HCT116 (cell line): ENCODE measurements around the gene ARF1. TPM values are rescaled to one million over a fixed set of nuclear protein-coding genes. Genes with fewer than 3 reads are reported as not detected.

Experiments used
- ATAC-seq: fragments of 200-7000 bp; cut with Tn5 transposase; 2 replicates; pipeline ENCODE4 v1.9.1; 2020; ENCODE audit warnings: mild to moderate bottlenecking, moderate library complexity
- BruUV-seq: library from RNA; stranded (reverse); fragments of 400-500 nt; replicated peaks from 2 replicates; lab custom pipeline; 2021; lab: Mats Ljungman, UMichigan
- CTCF ChIA-PET: fragments of 300-600 bp; sonication (Branson Sonifier 250); formaldehyde crosslinking; loops from one replicate; lab custom pipeline; 2021; ENCODE audit warnings: antibody characterized with exemption; lab: Charles Lee
- POLR2A ChIA-PET: fragments of 300-600, 350-600 bp; sonication (Branson Sonifier 250); formaldehyde crosslinking; loops from one replicate; lab custom pipeline; 2021; ENCODE audit warnings: antibody characterized with exemption; lab: Charles Lee
- RAD21 ChIA-PET, 2 experiments: fragments of 300-600 bp; sonication (Branson Sonifier 250); formaldehyde crosslinking; loops; one replicate each; lab custom pipeline; 2023; ENCODE audit warnings: low total read pairs in 2 of 2; ENCODE audit not compliant: uncharacterized antibody in 2 of 2, unreplicated experiment in 2 of 2, low non-redundant PET in 1 of 2; lab: Charles Lee
- DNase-seq: peaks from one replicate; pipeline ENCODE4 v3.0.0-alpha.2; 2010; ENCODE audit warnings: low read depth, low spot score
- H2AFZ ChIP-seq: fragments of 200-600 bp; shearing (Covaris generic), sonication (generic); 2 replicates; pipeline ENCODE4 v1.6.1; 2017; ENCODE audit warnings: low read depth, mixed run types, mixed read lengths, antibody characterized with exemption, low read length; ENCODE audit not compliant: poor library complexity, severe bottlenecking
- H3K27ac ChIP-seq: 2 replicates; pipeline ENCODE4 v1.5.1; 2012; ENCODE audit warnings: low read depth, low read length
- H3K27me3 ChIP-seq: fragments of 200-600 bp; sonication (generic); 2 replicates; pipeline ENCODE4 v1.6.1; 2016; ENCODE audit warnings: mixed run types, low read length, mixed read lengths; ENCODE audit not compliant: insufficient read depth
- H3K36me3 ChIP-seq, 2 experiments: fragments of 200-500 bp in 1 of 2; fragments of 200-600 bp in 1 of 2; sonication (Bioruptor generic) in 1 of 2; sonication (generic) in 1 of 2; 2 replicates each; pipeline versions ENCODE4 v1.5.1 to v1.6.1; 2014 to 2016; ENCODE audit warnings: low read length in 2 of 2, inconsistent platforms in 1 of 2, mixed read lengths in 1 of 2, mixed run types in 1 of 2; ENCODE audit not compliant: insufficient read depth in 2 of 2, control insufficient read depth in 1 of 2
- H3K4me1 ChIP-seq, 2 experiments: fragments of 200-600 bp in 1 of 2; sonication (generic) in 1 of 2; 2 replicates each; pipeline versions ENCODE4 v1.5.1 to v1.6.1; 2012 to 2017; ENCODE audit warnings: low read length in 2 of 2, inconsistent platforms in 1 of 2, mild to moderate bottlenecking in 1 of 2, mixed read lengths in 1 of 2, mixed run types in 1 of 2, moderate library complexity in 1 of 2; ENCODE audit not compliant: insufficient read depth in 2 of 2, control insufficient read depth in 1 of 2
- H3K4me2 ChIP-seq: fragments of 200-600 bp; sonication (generic); 2 replicates; pipeline ENCODE4 v1.6.1; 2017; ENCODE audit warnings: mixed run types, low read length, mixed read lengths
- H3K4me3 ChIP-seq, 2 experiments: fragments of 200-600 bp in 1 of 2; sonication (generic) in 1 of 2; replicated peaks in 1 of 2; 2 replicates each; pipeline ENCODE4 v1.5.1; 2011 to 2016; ENCODE audit warnings: low read length in 2 of 2, control low read depth in 1 of 2, low read depth in 1 of 2, mild to moderate bottlenecking in 1 of 2, mixed read lengths in 1 of 2, mixed run types in 1 of 2
- H3K79me2 ChIP-seq: fragments of 200-600 bp; sonication (generic); 2 replicates; pipeline ENCODE4 v1.6.1; 2017; ENCODE audit warnings: mild to moderate bottlenecking, mixed run types, low read length, moderate library complexity, mixed read lengths; ENCODE audit not compliant: insufficient read depth
- H3K9ac ChIP-seq: fragments of 200-600 bp; sonication (generic); 2 replicates; pipeline ENCODE4 v1.6.1; 2016; ENCODE audit warnings: low read length, mixed read lengths
- H3K9me2 ChIP-seq: fragments of 200-600 bp; sonication (generic), shearing (Covaris generic); 2 replicates; pipeline ENCODE4 v1.6.1; 2017; ENCODE audit warnings: mixed run types, mild to moderate bottlenecking, moderate library complexity; ENCODE audit not compliant: insufficient read depth
- H3K9me3 ChIP-seq, 2 experiments: fragments of 200-500 bp in 1 of 2; fragments of 200-600 bp in 1 of 2; sonication (Bioruptor generic) in 1 of 2; sonication (generic) in 1 of 2; 2 replicates each; pipeline ENCODE4 v1.6.1; 2014 to 2017; ENCODE audit warnings: low read length in 2 of 2, mixed read lengths in 2 of 2, inconsistent platforms in 1 of 2, low read depth in 1 of 2, mild to moderate bottlenecking in 1 of 2, mixed run types in 1 of 2, moderate library complexity in 1 of 2; ENCODE audit not compliant: control insufficient read depth in 1 of 2, insufficient read depth in 1 of 2
- H4K20me1 ChIP-seq: fragments of 200-600 bp; sonication (generic), shearing (Covaris generic); 2 replicates; pipeline ENCODE4 v1.6.1; 2017; ENCODE audit warnings: mixed run types, mild to moderate bottlenecking, moderate library complexity; ENCODE audit not compliant: insufficient read depth
- CTCF ChIP-seq, 3 experiments: fragments of 200-600 bp in 1 of 3; sonication (generic) in 1 of 3; IDR thresholded peaks in 2 of 3; conservative IDR thresholded peaks in 1 of 3; 2 replicates each; pipeline ENCODE4 v1.5.1; 2012 to 2017; ENCODE audit warnings: low read depth in 2 of 3, low read length in 2 of 3, antibody characterized with exemption in 1 of 3, borderline replicate concordance in 1 of 3, control low read depth in 1 of 3, mild to moderate bottlenecking in 1 of 3, mixed read lengths in 1 of 3, mixed run types in 1 of 3, moderate library complexity in 1 of 3; ENCODE audit not compliant: insufficient read depth in 1 of 3
- EGR1 ChIP-seq: IDR thresholded peaks from 2 replicates; pipeline ENCODE4 v1.6.1; 2012; ENCODE audit warnings: low read depth
- RAD21 ChIP-seq: IDR thresholded peaks from 2 replicates; pipeline ENCODE4 v1.6.1; 2012; ENCODE audit warnings: low read depth, mild to moderate bottlenecking
- REST ChIP-seq: IDR thresholded peaks from 2 replicates; pipeline ENCODE4 v1.6.1; 2012; ENCODE audit warnings: low read depth
- SIN3A ChIP-seq: IDR thresholded peaks from 2 replicates; pipeline ENCODE4 v1.6.1; 2012; ENCODE audit warnings: low read depth
- ZBTB33 ChIP-seq: IDR thresholded peaks from 2 replicates; pipeline ENCODE4 v1.6.1; 2011; ENCODE audit warnings: mild to moderate bottlenecking, low read length, moderate library complexity; ENCODE audit not compliant: insufficient replicate concordance; ENCODE audit errors: extremely low read depth
- ZNF274 ChIP-seq: fragments of 200-500 bp; sonication (Bioruptor generic); IDR thresholded peaks from 2 replicates; pipeline ENCODE4 v1.6.1; 2014; ENCODE audit warnings: mild to moderate bottlenecking, low read depth, low read length, inconsistent platforms
- intact Hi-C: fragments of 100-400 bp; cut with micrococcal nuclease; formaldehyde crosslinking; loops from 2 replicates; pipeline ENCODE4 v1.10.0; 2022
- total RNA-seq: library from RNA; stranded (reverse); gene quantifications from one replicate; pipeline ENCODE4 v1.2.1, GENCODE V29; 2021; ENCODE audit not compliant: unreplicated experiment

ARF1 gene
- total RNA-seq, 1 experiment from 2014 or later, result 394 TPM

- no peaks in the 10 kb centered on the region for H3K9me2 ChIP-seq
- no peak for TF ChIP-seq CTCF (IDR thresholded peaks at IDR 0.05 in 2 of 3, conservative IDR thresholded peaks at IDR 0.05 in 1 of 3; ENCODE audit: borderline replicate concordance in 1 of 3, insufficient read depth in 1 of 3, low read depth in 2 of 3, low read length in 2 of 3)
- no peak for TF ChIP-seq ZNF274
- no peak for TF ChIP-seq RAD21
- no peak for TF ChIP-seq SIN3A
- no peak for TF ChIP-seq REST
- no peak for TF ChIP-seq ZBTB33
- no peak for TF ChIP-seq EGR1
- TF ChIP-seq, all 23 proteins: peak for 0
- Histone ChIP-seq H3K4me1 (no peaks in the 10 kb centered on the region), H3K4me3 (no peak overlapping the region), H3K27ac (no peak overlapping the region), H4K20me1 (no peaks in the 10 kb centered on the region), H3K9me3 (no peaks in the 10 kb centered on the region), H3K9ac (no peak overlapping the region), H2AFZ (no peak overlapping the region), H3K27me3 (0 out of 2 replicates have a peak, but pooled peaks cover 5% of the 10 kb centered on the region), H3K79me2 (no peaks in the 10 kb centered on the region), H3K4me2 (no peak overlapping the region), H3K36me3 (no peaks in the 10 kb centered on the region)
- no TSS peak for BruUV-seq
- ATAC-seq (no peak), DNase-seq (no peak)
- ChIA-PET CTCF (no interaction called here), POLR2A (no interaction called here), RAD21 (no interaction called here)
- intact Hi-C loops, result no loop called here
These were observed 39.1 kb upstream of the ARF1 start for GRCh38 chr1:228043281-228043848.
